Measurements from ENCODE around the gene ARMC5. TPM values are rescaled to one million over a fixed set of nuclear protein-coding genes. Genes with fewer than 3 reads are reported as not detected.

The ARMC5 gene
- total and polyA plus RNA-seq, 10 of the 15 experiments (the other 5 are each of a cell fraction or from before 2014, with no cell fraction given) = 0.06 to 13.2 (median 5.6) TPM

GRCh38 chr16:31438414-31438813 lies 20.9 kb upstream of the ARMC5 start (continued):
- TF ChIP-seq USF2 (IDR thresholded peaks at IDR 0.05; ENCODE audit: borderline replicate concordance, low read depth, low read length) = no peak
- no peak for TF ChIP-seq GABPA (IDR thresholded peaks at IDR 0.05; ENCODE audit: low read depth)
- no peak for TF ChIP-seq MYB (IDR thresholded peaks at IDR 0.05; ENCODE audit: borderline replicate concordance, low read depth, low read length)
- no peak for TF ChIP-seq BCLAF1 (IDR thresholded peaks at IDR 0.05)
- TF ChIP-seq MXI1 (IDR thresholded peaks at IDR 0.05; ENCODE audit: low read depth, low read length) = no peak
- TF ChIP-seq ATF7 (IDR thresholded peaks at IDR 0.05; ENCODE audit: low read depth) = no peak
- no peak for TF ChIP-seq MYC (IDR thresholded peaks at IDR 0.05; ENCODE audit: insufficient read depth, insufficient read length, insufficient replicate concordance, low read length, severe bottlenecking)
- no peak for TF ChIP-seq RUNX3 (IDR thresholded peaks at IDR 0.05; ENCODE audit: low read length)
- no peak for TF ChIP-seq BHLHE40 (IDR thresholded peaks at IDR 0.05; ENCODE audit: borderline replicate concordance in 1 of 2, low read depth in 2 of 2, low read length in 1 of 2)
- TF ChIP-seq SP1 (IDR thresholded peaks at IDR 0.05; ENCODE audit: low read depth, low read length) = no peak
- no peak for TF ChIP-seq IKZF2 (IDR thresholded peaks at IDR 0.05)
- TF ChIP-seq STAT3 (IDR thresholded peaks at IDR 0.05; ENCODE audit: low read depth, low read length) = no peak
- TF ChIP-seq NFYA (IDR thresholded peaks at IDR 0.05; ENCODE audit: borderline replicate concordance, low read depth, low read length) = no peak
- TF ChIP-seq IKZF1 (conservative IDR thresholded peaks at IDR 0.05) = no peak

All from GM12878 (cell line).